ENCODE data around the gene GATM.

- TF ChIP-seq CTCF (conservative IDR thresholded peaks at IDR 0.05; ENCODE audit: low read depth, low read length) (no peak), MAFK (IDR thresholded peaks at IDR 0.05; ENCODE audit: low read depth, low read length) (no peak), MXI1 (IDR thresholded peaks at IDR 0.05; ENCODE audit: borderline replicate concordance, low read depth, low read length) (no peak), POLR2A (IDR thresholded peaks at IDR 0.05; ENCODE audit: low read depth, low read length) (no peak), CEBPB (IDR thresholded peaks at IDR 0.05; ENCODE audit: low read depth, low read length) (no peak), MAZ (IDR thresholded peaks at IDR 0.05; ENCODE audit: borderline replicate concordance, low read depth, low read length) (no peak), ELK1 (IDR thresholded peaks at IDR 0.05; ENCODE audit: borderline replicate concordance, low read depth, low read length) (no peak)
These were observed 28.7 kb downstream of the GATM start for GRCh38 chr15:45349623-45350022.
